NOMO-1 treated with DMSO at 0.1 percent for 48 hours (cell line): Measurements from ENCODE around the gene RFX3.
A peak's percentile ranks its signal among the peaks of the same experiment; 100 is the strongest.

Experiments used
- DNase-seq: peaks from one replicate; lab custom pipeline; 2025; ENCODE audit not compliant: unreplicated experiment; lab: John Stamatoyannopoulos, UW

Gene RFX3

GRCh38 chr9:3436629-3437420 is 89.0 kb downstream of the RFX3 start:
- no peak for DNase-seq

GRCh38 chr9:3435732-3436131 is 90.1 kb downstream of the RFX3 start:
- DNase-seq: no peak

GRCh38 chr9:3434594-3434993 is 91.2 kb downstream of the RFX3 start:
- DNase-seq: peak; percentile 48

GRCh38 chr9:3433754-3434153 is 92.0 kb downstream of the RFX3 start:
- DNase-seq: no peak

GRCh38 chr9:3433066-3433465 is 92.7 kb downstream of the RFX3 start:
- no peak for DNase-seq

- DNase-seq: no peak
Observed at GRCh38 chr9:3431890-3432289, 93.9 kb downstream of the RFX3 start.

GRCh38 chr9:3419893-3420292 is 105.9 kb downstream of the RFX3 start:
- DNase-seq: no peak

GRCh38 chr9:3415906-3416305 is 109.9 kb downstream of the RFX3 start:
- DNase-seq: no peak

GRCh38 chr9:3413984-3414383 is 111.8 kb downstream of the RFX3 start:
- no peak for DNase-seq

GRCh38 chr9:3410461-3410860 is 115.3 kb downstream of the RFX3 start:
- DNase-seq: no peak

GRCh38 chr9:3409453-3409852 is 116.3 kb downstream of the RFX3 start:
- no peak for DNase-seq

GRCh38 chr9:3403315-3403714 is 122.5 kb downstream of the RFX3 start:
- no peak for DNase-seq

GRCh38 chr9:3401221-3401954 is 124.4 kb downstream of the RFX3 start:
- DNase-seq: peak; percentile 66

- peak; percentile 86 for DNase-seq
Observed at GRCh38 chr9:3398232-3398648, 127.6 kb downstream of the RFX3 start.

- peak; percentile 39 for DNase-seq
Observed at GRCh38 chr9:3397766-3398165, 128.0 kb downstream of the RFX3 start.

- no peak for DNase-seq
Observed at GRCh38 chr9:3391414-3391813, 134.4 kb downstream of the RFX3 start.

GRCh38 chr9:3386753-3387152 is 139.0 kb downstream of the RFX3 start:
- no peak for DNase-seq

GRCh38 chr9:3385871-3386270 is 139.9 kb downstream of the RFX3 start:
- DNase-seq: no peak

- no peak for DNase-seq
Observed at GRCh38 chr9:3371842-3372241, 154.0 kb downstream of the RFX3 start.

- DNase-seq: no peak
Observed at GRCh38 chr9:3370715-3371114, 155.1 kb downstream of the RFX3 start.

- no peak for DNase-seq
Observed at GRCh38 chr9:3367185-3367584, 158.6 kb downstream of the RFX3 start.

GRCh38 chr9:3361689-3362392 is 164.0 kb downstream of the RFX3 start:
- DNase-seq: no peak
